Neural cell (in vitro differentiated cells): Measurements from ENCODE around the gene MBD2. TPM values are rescaled to one million over a fixed set of nuclear protein-coding genes. Genes with fewer than 3 reads are reported as not detected.

ENCODE experiments used
- H2AFZ ChIP-seq: fragments of 200-600, 300-800 bp; sonication (generic), shearing (Covaris generic); 2 replicates; pipeline ENCODE4 v1.6.0; 2014; ENCODE audit warnings: low read depth, mild to moderate bottlenecking, antibody characterized with exemption, low read length, moderate library complexity
- H3F3A ChIP-seq: fragments of 200-600 bp; shearing (Covaris generic); 2 replicates; pipeline ENCODE4 v1.6.1; 2016; ENCODE audit warnings: mild to moderate bottlenecking, moderate library complexity, mixed read lengths, antibody characterized with exemption, low read length; ENCODE audit not compliant: insufficient read depth, poor library complexity, severe bottlenecking
- H3K27ac ChIP-seq: fragments of 200-600, 300-800 bp; sonication (generic), shearing (Covaris generic); 2 replicates; pipeline ENCODE4 v1.5.1; 2014; ENCODE audit warnings: mild to moderate bottlenecking, low read length, moderate library complexity
- H3K27me3 ChIP-seq: fragments of 300-800, 200-600 bp; sonication (generic), shearing (Covaris generic); 2 replicates; pipeline ENCODE4 v1.6.0; 2014; ENCODE audit warnings: mild to moderate bottlenecking, low read depth, low read length, moderate library complexity; ENCODE audit not compliant: insufficient read depth
- H3K36me3 ChIP-seq: fragments of 300-800, 200-600 bp; sonication (generic), shearing (Covaris generic); 2 replicates; pipeline ENCODE4 v1.5.1; 2014; ENCODE audit warnings: mild to moderate bottlenecking, antibody characterized with exemption, low read length, moderate library complexity; ENCODE audit not compliant: insufficient read depth
- H3K4me2 ChIP-seq: fragments of 300-800, 200-600 bp; sonication (generic), shearing (Covaris generic); 2 replicates; pipeline ENCODE4 v1.6.0; 2014; ENCODE audit warnings: mild to moderate bottlenecking, low read length
- H3K4me3 ChIP-seq: fragments of 300-800, 200-600 bp; sonication (generic), shearing (Covaris generic); 2 replicates; pipeline ENCODE4 v1.5.1; 2014; ENCODE audit warnings: mild to moderate bottlenecking, low read length, moderate library complexity
- H3K79me2 ChIP-seq: fragments of 200-600 bp; shearing (Covaris generic); replicated peaks from 2 replicates; pipeline ENCODE4 v1.6.0; 2014; ENCODE audit warnings: mild to moderate bottlenecking, low read length, moderate library complexity; ENCODE audit not compliant: insufficient read depth
- H3K9ac ChIP-seq: fragments of 300-800, 200-600 bp; sonication (generic), shearing (Covaris generic); 2 replicates; pipeline ENCODE4 v1.6.1; 2016; ENCODE audit warnings: mild to moderate bottlenecking, low read length, mixed read lengths
- H3K9me2 ChIP-seq: fragments of 200-600 bp; shearing (Covaris generic); 2 replicates; pipeline ENCODE4 v1.6.1; 2016; ENCODE audit warnings: mild to moderate bottlenecking, low read length, mixed read lengths; ENCODE audit not compliant: insufficient read depth
- H3K9me3 ChIP-seq: fragments of 200-600, 300-800 bp; sonication (generic), shearing (Covaris generic); 2 replicates; pipeline ENCODE4 v1.6.1; 2016; ENCODE audit warnings: mild to moderate bottlenecking, mixed run types, low read length, moderate library complexity, mixed read lengths
- H4K20me1 ChIP-seq: fragments of 200-600 bp; shearing (Covaris generic); 2 replicates; pipeline ENCODE4 v1.6.1; 2016; ENCODE audit warnings: mild to moderate bottlenecking, mixed run types; ENCODE audit not compliant: insufficient read depth
- EP300 ChIP-seq: fragments of 450-650 bp; conservative IDR thresholded peaks from 2 replicates; pipeline ENCODE4 v1.6.1; 2014; ENCODE audit warnings: antibody characterized with exemption, mild to moderate bottlenecking, moderate library complexity; ENCODE audit not compliant: poor library complexity, severe bottlenecking
- EZH2 ChIP-seq: fragments of 200-600, 300-800 bp; shearing (Covaris generic), sonication (generic); IDR thresholded peaks from 2 replicates; pipeline ENCODE4 v1.6.1; 2014; ENCODE audit warnings: antibody characterized with exemption, low read length, borderline replicate concordance, mild to moderate bottlenecking; ENCODE audit not compliant: insufficient read depth, poor library complexity, severe bottlenecking
- MXI1 ChIP-seq: fragments of 450-650 bp; conservative IDR thresholded peaks from 2 replicates; pipeline ENCODE4 v1.6.1; 2014; ENCODE audit warnings: antibody characterized with exemption, mild to moderate bottlenecking; ENCODE audit not compliant: poor library complexity, severe bottlenecking
- POLR2AphosphoS5 ChIP-seq: IDR thresholded peaks from 2 replicates; pipeline ENCODE4 v1.6.1; 2012
- RAD21 ChIP-seq: fragments of 450-650 bp; conservative IDR thresholded peaks from 2 replicates; pipeline ENCODE4 v1.6.1; 2014; ENCODE audit warnings: antibody characterized with exemption, mild to moderate bottlenecking, moderate library complexity
- SMC3 ChIP-seq: fragments of 450-650 bp; conservative IDR thresholded peaks from 2 replicates; pipeline ENCODE4 v1.6.1; 2014; ENCODE audit warnings: antibody characterized with exemption, mild to moderate bottlenecking, moderate library complexity; ENCODE audit not compliant: poor library complexity
- TAF1 ChIP-seq: IDR thresholded peaks from 2 replicates; pipeline ENCODE4 v1.6.1; 2012; ENCODE audit warnings: low read depth
- polyA plus RNA-seq: library from polyadenylated mRNA; depleted of rRNA; stranded (reverse); fragments of >200 nt; gene quantifications from 2 replicates; pipeline ENCODE4 v1.2.3, GENCODE V29; 2014
- TF ChIP-seq, protein P1 (sequence below): IDR thresholded peaks from 2 replicates; pipeline ENCODE4 v1.6.1; 2012; ENCODE audit warnings: borderline replicate concordance
- TF ChIP-seq, protein P2 (sequence below): fragments of 450-650 bp; IDR thresholded peaks from 2 replicates; pipeline ENCODE4 v1.5.1; 2014; ENCODE audit warnings: antibody characterized with exemption, mild to moderate bottlenecking, moderate library complexity; ENCODE audit not compliant: poor library complexity, severe bottlenecking

Gene MBD2
- polyA plus RNA-seq, 1 donor from 2014 or later, result 16.4 TPM

DNA sequence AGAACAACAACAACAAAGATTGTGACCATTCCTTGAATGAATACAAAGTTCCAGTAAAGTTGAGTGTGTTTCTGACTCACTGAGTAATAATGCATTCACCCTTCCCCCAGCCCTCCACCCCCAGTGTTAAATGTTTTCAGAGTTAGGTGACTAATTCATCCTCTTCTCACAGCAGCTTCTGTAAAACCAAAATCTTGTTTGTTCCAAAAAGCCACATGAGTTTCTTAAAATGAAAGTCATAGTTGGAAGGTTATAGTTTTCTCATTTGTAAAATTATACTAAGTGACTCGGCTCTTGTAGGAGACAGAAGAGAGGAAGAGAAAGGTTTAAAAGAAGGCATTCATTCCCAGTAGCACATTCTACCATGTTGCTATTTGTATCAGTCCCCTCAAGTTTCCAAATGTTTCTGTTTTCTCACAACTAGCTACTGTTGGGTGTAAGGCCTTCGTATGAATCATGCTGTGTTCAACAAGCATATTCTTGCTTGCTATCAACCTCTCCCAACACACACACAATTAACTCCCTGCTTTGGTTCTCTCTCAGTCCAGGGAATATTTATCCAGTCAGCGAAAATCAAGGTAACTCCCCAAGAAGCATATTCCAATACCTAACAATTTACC lies 75.3 kb downstream of the MBD2 start:
- Histone ChIP-seq H3K79me2 (no peaks in the 10 kb centered on the region), H3K27ac (no peak overlapping the region), H3K9ac (no peak overlapping the region), H3F3A (no peaks in the 10 kb centered on the region), H4K20me1 (no peaks in the 10 kb centered on the region), H2AFZ (no peak overlapping the region), H3K9me3 (no peaks in the 10 kb centered on the region), H3K9me2 (no peaks in the 10 kb centered on the region), H3K4me3 (no peak overlapping the region), H3K4me2 (no peak overlapping the region), H3K27me3 (no peaks in the 10 kb centered on the region), H3K36me3 (peaks cover 2% of the 10 kb centered on the region)
- no peak for TF ChIP-seq MXI1
- TF ChIP-seq, protein P1, sequence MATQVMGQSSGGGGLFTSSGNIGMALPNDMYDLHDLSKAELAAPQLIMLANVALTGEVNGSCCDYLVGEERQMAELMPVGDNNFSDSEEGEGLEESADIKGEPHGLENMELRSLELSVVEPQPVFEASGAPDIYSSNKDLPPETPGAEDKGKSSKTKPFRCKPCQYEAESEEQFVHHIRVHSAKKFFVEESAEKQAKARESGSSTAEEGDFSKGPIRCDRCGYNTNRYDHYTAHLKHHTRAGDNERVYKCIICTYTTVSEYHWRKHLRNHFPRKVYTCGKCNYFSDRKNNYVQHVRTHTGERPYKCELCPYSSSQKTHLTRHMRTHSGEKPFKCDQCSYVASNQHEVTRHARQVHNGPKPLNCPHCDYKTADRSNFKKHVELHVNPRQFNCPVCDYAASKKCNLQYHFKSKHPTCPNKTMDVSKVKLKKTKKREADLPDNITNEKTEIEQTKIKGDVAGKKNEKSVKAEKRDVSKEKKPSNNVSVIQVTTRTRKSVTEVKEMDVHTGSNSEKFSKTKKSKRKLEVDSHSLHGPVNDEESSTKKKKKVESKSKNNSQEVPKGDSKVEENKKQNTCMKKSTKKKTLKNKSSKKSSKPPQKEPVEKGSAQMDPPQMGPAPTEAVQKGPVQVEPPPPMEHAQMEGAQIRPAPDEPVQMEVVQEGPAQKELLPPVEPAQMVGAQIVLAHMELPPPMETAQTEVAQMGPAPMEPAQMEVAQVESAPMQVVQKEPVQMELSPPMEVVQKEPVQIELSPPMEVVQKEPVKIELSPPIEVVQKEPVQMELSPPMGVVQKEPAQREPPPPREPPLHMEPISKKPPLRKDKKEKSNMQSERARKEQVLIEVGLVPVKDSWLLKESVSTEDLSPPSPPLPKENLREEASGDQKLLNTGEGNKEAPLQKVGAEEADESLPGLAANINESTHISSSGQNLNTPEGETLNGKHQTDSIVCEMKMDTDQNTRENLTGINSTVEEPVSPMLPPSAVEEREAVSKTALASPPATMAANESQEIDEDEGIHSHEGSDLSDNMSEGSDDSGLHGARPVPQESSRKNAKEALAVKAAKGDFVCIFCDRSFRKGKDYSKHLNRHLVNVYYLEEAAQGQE, result no peak

DNA sequence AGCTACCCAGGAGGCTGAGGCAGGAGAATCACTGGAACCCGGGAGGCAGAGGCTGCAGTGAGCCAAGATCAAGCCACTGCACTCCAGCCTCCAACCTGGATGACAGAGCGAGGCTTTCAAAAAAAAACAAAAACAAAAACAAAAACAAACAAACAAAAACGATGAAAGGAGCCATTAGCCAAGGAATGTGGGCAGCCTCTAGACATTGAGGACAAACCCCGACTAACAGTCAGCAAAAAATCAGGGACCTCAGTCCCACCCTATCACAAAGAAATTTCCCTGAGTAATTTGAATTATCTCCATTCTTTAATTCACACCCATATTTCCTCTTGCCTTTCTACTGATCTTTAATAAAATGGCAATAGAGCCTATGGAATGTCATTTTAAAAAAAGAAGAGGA lies 75.8 kb downstream of the MBD2 start:
- TF ChIP-seq, protein P1, result no peak
- no peak for TF ChIP-seq EP300
- TF ChIP-seq, protein P2, sequence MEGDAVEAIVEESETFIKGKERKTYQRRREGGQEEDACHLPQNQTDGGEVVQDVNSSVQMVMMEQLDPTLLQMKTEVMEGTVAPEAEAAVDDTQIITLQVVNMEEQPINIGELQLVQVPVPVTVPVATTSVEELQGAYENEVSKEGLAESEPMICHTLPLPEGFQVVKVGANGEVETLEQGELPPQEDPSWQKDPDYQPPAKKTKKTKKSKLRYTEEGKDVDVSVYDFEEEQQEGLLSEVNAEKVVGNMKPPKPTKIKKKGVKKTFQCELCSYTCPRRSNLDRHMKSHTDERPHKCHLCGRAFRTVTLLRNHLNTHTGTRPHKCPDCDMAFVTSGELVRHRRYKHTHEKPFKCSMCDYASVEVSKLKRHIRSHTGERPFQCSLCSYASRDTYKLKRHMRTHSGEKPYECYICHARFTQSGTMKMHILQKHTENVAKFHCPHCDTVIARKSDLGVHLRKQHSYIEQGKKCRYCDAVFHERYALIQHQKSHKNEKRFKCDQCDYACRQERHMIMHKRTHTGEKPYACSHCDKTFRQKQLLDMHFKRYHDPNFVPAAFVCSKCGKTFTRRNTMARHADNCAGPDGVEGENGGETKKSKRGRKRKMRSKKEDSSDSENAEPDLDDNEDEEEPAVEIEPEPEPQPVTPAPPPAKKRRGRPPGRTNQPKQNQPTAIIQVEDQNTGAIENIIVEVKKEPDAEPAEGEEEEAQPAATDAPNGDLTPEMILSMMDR, result no peak
- no peak for TF ChIP-seq EZH2
- no peak for TF ChIP-seq TAF1
- TF ChIP-seq POLR2AphosphoS5, result no peak
- TF ChIP-seq SMC3, result no peak
- no peak for TF ChIP-seq MXI1
- TF ChIP-seq RAD21, result no peak
- H3K9me2 ChIP-seq, result no peaks in the 10 kb centered on the region
- no peak overlapping the region for H2AFZ ChIP-seq
- no peak overlapping the region for H3K27ac ChIP-seq
- H3K4me3 ChIP-seq, result no peak overlapping the region
- H3K4me2 ChIP-seq, result no peak overlapping the region
- H3K79me2 ChIP-seq, result no peaks in the 10 kb centered on the region
- H3K27me3 ChIP-seq, result no peaks in the 10 kb centered on the region
- no peaks in the 10 kb centered on the region for H3K36me3 ChIP-seq
- no peak overlapping the region for H3K9ac ChIP-seq
- no peaks in the 10 kb centered on the region for H4K20me1 ChIP-seq
- H3F3A ChIP-seq, result no peaks in the 10 kb centered on the region
- H3K9me3 ChIP-seq, result no peaks in the 10 kb centered on the region
